ENCODE data around the gene C19orf38. TPM values are rescaled to one million over a fixed set of nuclear protein-coding genes. Genes with fewer than 3 reads are reported as not detected.

Gene C19orf38
- total RNA-seq, 1 experiment from 2014 or later, result not detected

Other genes starting within 250 kb of the C19orf38 start
- gene SLC44A2, start 222.9 kb upstream of the C19orf38 start, total RNA-seq (2014; rRNA removed; shearing (Covaris generic)), result 7.4 and 12.8 TPM in 2 replicates
- gene ILF3, start 194.1 kb upstream of the C19orf38 start, total RNA-seq (2014; rRNA removed; shearing (Covaris generic)), result 363 and 464 TPM in 2 replicates
- gene QTRT1, start 147.0 kb upstream of the C19orf38 start, total RNA-seq (2014; rRNA removed; shearing (Covaris generic)), result 85.4 and 93.4 TPM in 2 replicates
- gene DNM2, start 130.3 kb upstream of the C19orf38 start, total RNA-seq (2014; rRNA removed; shearing (Covaris generic)), result 90.2 and 121 TPM in 2 replicates
- 62.9 and 74.7 TPM in 2 replicates for gene TMED1, start 12.2 kb upstream of the C19orf38 start, total RNA-seq (2014; rRNA removed; shearing (Covaris generic))
- 41.8 and 54.2 TPM in 2 replicates for gene CARM1, start 23.1 kb downstream of the C19orf38 start, total RNA-seq (2014; rRNA removed; shearing (Covaris generic))
- 42.5 and 71.1 TPM in 2 replicates for gene YIPF2, start 80.2 kb downstream of the C19orf38 start, total RNA-seq (2014; rRNA removed; shearing (Covaris generic))
- 58.4 and 70.7 TPM in 2 replicates for gene TIMM29, start 80.4 kb downstream of the C19orf38 start, total RNA-seq (2014; rRNA removed; shearing (Covaris generic))
- 214 and 281 TPM in 2 replicates for gene SMARCA4, start 112.6 kb downstream of the C19orf38 start, total RNA-seq (2014; rRNA removed; shearing (Covaris generic))
- gene LDLR, start 241.0 kb downstream of the C19orf38 start, total RNA-seq (2014; rRNA removed; shearing (Covaris generic)), result 38.2 and 47.4 TPM in 2 replicates

All from G401 (cell line).